Immature natural killer cell (primary cell): ENCODE results near the gene HSD3B7. TPM values are rescaled to one million over a fixed set of nuclear protein-coding genes. Genes with fewer than 3 reads are reported as not detected.

ENCODE experiments used
- DNase-seq, 3 donors: peaks; one replicate each; pipeline ENCODE4 v3.0.0; 2022; ENCODE audit warnings: mixed read lengths in 1 of 3
- H3K27ac Mint-ChIP-seq, 6 donors: one replicate each; pipeline ENCODE4 v1.8.0; 2020; ENCODE audit warnings: mixed read lengths in 6 of 6, mild to moderate bottlenecking in 5 of 6, inconsistent platforms in 4 of 6, moderate library complexity in 3 of 6
- H3K27me3 Mint-ChIP-seq, 3 donors: one replicate each; pipeline ENCODE4 v1.8.0; 2020 to 2021; ENCODE audit warnings: low read depth in 3 of 3, mild to moderate bottlenecking in 3 of 3, mixed read lengths in 3 of 3, moderate library complexity in 3 of 3, inconsistent platforms in 1 of 3
- H3K36me3 Mint-ChIP-seq, 3 donors: one replicate each; pipeline ENCODE4 v1.8.0; 2020; ENCODE audit warnings: mixed read lengths in 3 of 3, inconsistent platforms in 2 of 3, mild to moderate bottlenecking in 2 of 3
- H3K4me1 Mint-ChIP-seq, 2 donors: one replicate each; pipeline ENCODE4 v1.8.0; 2020; ENCODE audit warnings: inconsistent platforms in 2 of 2, mild to moderate bottlenecking in 2 of 2, mixed read lengths in 2 of 2, moderate library complexity in 1 of 2
- H3K4me3 Mint-ChIP-seq, 5 donors: one replicate each; pipeline ENCODE4 v1.8.0; 2020; ENCODE audit warnings: mild to moderate bottlenecking in 5 of 5, mixed read lengths in 5 of 5, inconsistent platforms in 3 of 5, moderate library complexity in 3 of 5
- H3K9me3 Mint-ChIP-seq, 6 donors: one replicate each; pipeline ENCODE4 v1.8.0; 2020; ENCODE audit warnings: mild to moderate bottlenecking in 6 of 6, mixed read lengths in 6 of 6, inconsistent platforms in 4 of 6, moderate library complexity in 3 of 6
- polyA plus RNA-seq, 3 donors: library from polyadenylated mRNA; unstranded; fragments of 300-500 nt; fragmentation: Illumina TruSeq; gene quantifications; one replicate each; pipeline ENCODE4 v1.2.3, GENCODE V29; 2021

Gene HSD3B7
- polyA plus RNA-seq, 3 donors from 2014 or later = not detected

GRCh38 chr16:30963925-30964511 lies 21.0 kb upstream of the HSD3B7 start:
- H3K27me3 Mint-ChIP-seq = peaks cover 6 to 14% (median 6%) of the 10 kb centered on the region in 3 donors
- H3K4me3 Mint-ChIP-seq = no peak overlapping the region
- DNase-seq = no peak
- peaks cover 16 to 23% of the 10 kb centered on the region in 2 donors for H3K4me1 Mint-ChIP-seq
- peak overlapping the region in 1 of 6 donors; percentile 64 for H3K27ac Mint-ChIP-seq
- peaks cover 24 to 52% (median 34%) of the 10 kb centered on the region in 3 donors for H3K36me3 Mint-ChIP-seq
- H3K9me3 Mint-ChIP-seq = no peaks in the 10 kb centered on the region

GRCh38 chr16:30964574-30965226 lies 20.3 kb upstream of the HSD3B7 start:
- Mint-ChIP-seq H3K36me3 (peaks cover 24 to 50% (median 34%) of the 10 kb centered on the region in 3 donors), H3K4me3 (no peak overlapping the region), H3K27ac (peak overlapping the region in 1 of 6 donors; percentile 11), H3K4me1 (peaks cover 10 to 16% of the 10 kb centered on the region in 2 donors), H3K27me3 (peaks cover 0 to 9% (median 4%) of the 10 kb centered on the region in 3 donors), H3K9me3 (no peaks in the 10 kb centered on the region)
- no peak for DNase-seq

- no peak overlapping the region for H3K4me3 Mint-ChIP-seq
- peaks cover 0 to 9% (median 4%) of the 10 kb centered on the region in 3 donors for H3K27me3 Mint-ChIP-seq
- peaks cover 2 to 9% of the 10 kb centered on the region in 2 donors for H3K4me1 Mint-ChIP-seq
- no peak for DNase-seq
- H3K36me3 Mint-ChIP-seq = peaks cover 19 to 44% (median 26%) of the 10 kb centered on the region in 3 donors
- no peaks in the 10 kb centered on the region for H3K9me3 Mint-ChIP-seq
- H3K27ac Mint-ChIP-seq = no peak overlapping the region
Measured at GRCh38 chr16:30965436-30965835, 19.6 kb upstream of the HSD3B7 start.

- H3K27me3 Mint-ChIP-seq = peaks cover 0 to 9% (median 4%) of the 10 kb centered on the region in 3 donors
- peaks cover 2 to 4% of the 10 kb centered on the region in 2 donors for H3K4me1 Mint-ChIP-seq
- peaks cover 23 to 47% (median 30%) of the 10 kb centered on the region in 3 donors for H3K36me3 Mint-ChIP-seq
- H3K9me3 Mint-ChIP-seq = no peaks in the 10 kb centered on the region
- H3K4me3 Mint-ChIP-seq = no peak overlapping the region
- H3K27ac Mint-ChIP-seq = no peak overlapping the region
- no peak for DNase-seq
Measured at GRCh38 chr16:30966033-30966619, 18.9 kb upstream of the HSD3B7 start.

- Mint-ChIP-seq H3K4me1 (peaks cover 0 to 2% of the 10 kb centered on the region in 2 donors), H3K27ac (no peak overlapping the region), H3K9me3 (no peaks in the 10 kb centered on the region), H3K4me3 (no peak overlapping the region), H3K27me3 (peaks cover 0 to 6% (median 4%) of the 10 kb centered on the region in 3 donors), H3K36me3 (peaks cover 25 to 49% (median 28%) of the 10 kb centered on the region in 3 donors)
- DNase-seq = no peak
Measured at GRCh38 chr16:30967795-30968194, 17.2 kb upstream of the HSD3B7 start.

GRCh38 chr16:30969246-30969842 lies 15.7 kb upstream of the HSD3B7 start:
- no peak for DNase-seq

GRCh38 chr16:30971298-30971697 lies 13.7 kb upstream of the HSD3B7 start:
- Mint-ChIP-seq H3K4me3 (no peak overlapping the region), H3K9me3 (no peaks in the 10 kb centered on the region), H3K27ac (no peak overlapping the region), H3K27me3 (peaks cover 0 to 10% (median 4%) of the 10 kb centered on the region in 3 donors), H3K4me1 (peaks cover 0 to 6% of the 10 kb centered on the region in 2 donors), H3K36me3 (peaks cover 29 to 54% (median 34%) of the 10 kb centered on the region in 3 donors)
- DNase-seq = no peak

More at GRCh38 chr16:30969246-30969842, 15.7 kb upstream of the HSD3B7 start:
- Mint-ChIP-seq H3K36me3 (peaks cover 28 to 52% (median 31%) of the 10 kb centered on the region in 3 donors), H3K9me3 (no peaks in the 10 kb centered on the region), H3K27ac (peak overlapping the region in 1 of 6 donors; percentile 49), H3K27me3 (peaks cover 0 to 12% (median 4%) of the 10 kb centered on the region in 3 donors), H3K4me1 (peaks cover 0 to 6% of the 10 kb centered on the region in 2 donors), H3K4me3 (no peak overlapping the region)

- peaks cover 0 to 6% of the 10 kb centered on the region in 2 donors for H3K4me1 Mint-ChIP-seq
- no peak overlapping the region for H3K27ac Mint-ChIP-seq
- H3K4me3 Mint-ChIP-seq = no peak overlapping the region
- no peak for DNase-seq
- H3K36me3 Mint-ChIP-seq = peaks cover 28 to 52% (median 37%) of the 10 kb centered on the region in 3 donors
- peaks cover 0 to 8% (median 0%) of the 10 kb centered on the region in 3 donors for H3K27me3 Mint-ChIP-seq
- H3K9me3 Mint-ChIP-seq = no peaks in the 10 kb centered on the region
Measured at GRCh38 chr16:30972872-30973271, 12.1 kb upstream of the HSD3B7 start.

- DNase-seq = no peak
- no peaks in the 10 kb centered on the region for H3K9me3 Mint-ChIP-seq
- peaks cover 0 to 8% (median 0%) of the 10 kb centered on the region in 3 donors for H3K27me3 Mint-ChIP-seq
- peaks cover 22 to 50% (median 32%) of the 10 kb centered on the region in 3 donors for H3K36me3 Mint-ChIP-seq
- peak overlapping the region in 1 of 6 donors; percentile 74 for H3K27ac Mint-ChIP-seq
- H3K4me1 Mint-ChIP-seq = peaks cover 3 to 6% of the 10 kb centered on the region in 2 donors
- H3K4me3 Mint-ChIP-seq = no peak overlapping the region
Measured at GRCh38 chr16:30974348-30974747, 10.7 kb upstream of the HSD3B7 start.

GRCh38 chr16:30976486-30976885 lies 8.5 kb upstream of the HSD3B7 start:
- Mint-ChIP-seq H3K27me3 (peaks cover 0 to 8% (median 1%) of the 10 kb centered on the region in 3 donors), H3K27ac (peak overlapping the region in 1 of 6 donors; percentile 23), H3K4me1 (peaks cover 3 to 6% of the 10 kb centered on the region in 2 donors), H3K9me3 (no peaks in the 10 kb centered on the region), H3K36me3 (peaks cover 16 to 38% (median 23%) of the 10 kb centered on the region in 3 donors), H3K4me3 (no peak overlapping the region)
- DNase-seq = no peak

- peak overlapping the region in 3 of 6 donors; percentile 41 to 49 (median 49) for H3K27ac Mint-ChIP-seq
- H3K4me1 Mint-ChIP-seq = peaks cover 3 to 6% of the 10 kb centered on the region in 2 donors
- H3K27me3 Mint-ChIP-seq = peaks cover 0 to 9% (median 2%) of the 10 kb centered on the region in 3 donors
- no peak overlapping the region for H3K4me3 Mint-ChIP-seq
- H3K36me3 Mint-ChIP-seq = peaks cover 16 to 33% (median 19%) of the 10 kb centered on the region in 3 donors
- H3K9me3 Mint-ChIP-seq = no peaks in the 10 kb centered on the region
- DNase-seq = no peak
Measured at GRCh38 chr16:30977502-30977901, 7.5 kb upstream of the HSD3B7 start.

GRCh38 chr16:30979170-30980022 lies 5.6 kb upstream of the HSD3B7 start:
- Mint-ChIP-seq H3K4me1 (peaks cover 0 to 3% of the 10 kb centered on the region in 2 donors), H3K4me3 (no peak overlapping the region), H3K9me3 (no peaks in the 10 kb centered on the region)

GRCh38 chr16:30980023-30980371 lies 5.0 kb upstream of the HSD3B7 start:
- Mint-ChIP-seq H3K4me3 (no peak overlapping the region), H3K9me3 (no peaks in the 10 kb centered on the region), H3K27ac (no peak overlapping the region), H3K36me3 (peaks cover 3 to 16% (median 4%) of the 10 kb centered on the region in 3 donors), H3K27me3 (peaks cover 0 to 4% (median 3%) of the 10 kb centered on the region in 3 donors), H3K4me1 (peaks cover 0 to 3% of the 10 kb centered on the region in 2 donors)
- DNase-seq = no peak

More at GRCh38 chr16:30979170-30980022, 5.6 kb upstream of the HSD3B7 start:
- H3K36me3 Mint-ChIP-seq = peaks cover 5 to 18% (median 5%) of the 10 kb centered on the region in 3 donors
- no peak overlapping the region for H3K27ac Mint-ChIP-seq
- DNase-seq = no peak
- H3K27me3 Mint-ChIP-seq = peaks cover 0 to 4% (median 3%) of the 10 kb centered on the region in 3 donors
